ENCODE measurements around the gene HIF1AN. TPM values are rescaled to one million over a fixed set of nuclear protein-coding genes. Genes with fewer than 3 reads are reported as not detected.

The HIF1AN gene
- total and polyA plus RNA-seq, 2 of the 8 experiments (the other 6 are each of a cell fraction or from before 2014, with no cell fraction given): 10.9 to 62.8 TPM

GRCh38 chr10:100522945-100523344, 12.8 kb upstream of the HIF1AN start (continued):
- TF ChIP-seq CHD2 (IDR thresholded peaks at IDR 0.05; ENCODE audit: low read length) (no peak), EP300 (IDR thresholded peaks at IDR 0.05; ENCODE audit: borderline replicate concordance in 1 of 2, low read depth in 2 of 2, low read length in 2 of 2) (no peak), EGR1 (IDR thresholded peaks at IDR 0.05; ENCODE audit: borderline replicate concordance, low read depth, low read length) (no peak), CREB1 (IDR thresholded peaks at IDR 0.05) (no peak), ASH2L (IDR thresholded peaks at IDR 0.05; ENCODE audit: low read length) (no peak), GABPA (IDR thresholded peaks at IDR 0.05; ENCODE audit: borderline replicate concordance, insufficient read depth, low read length) (no peak)
- TF ChIP-seq, protein P1, sequence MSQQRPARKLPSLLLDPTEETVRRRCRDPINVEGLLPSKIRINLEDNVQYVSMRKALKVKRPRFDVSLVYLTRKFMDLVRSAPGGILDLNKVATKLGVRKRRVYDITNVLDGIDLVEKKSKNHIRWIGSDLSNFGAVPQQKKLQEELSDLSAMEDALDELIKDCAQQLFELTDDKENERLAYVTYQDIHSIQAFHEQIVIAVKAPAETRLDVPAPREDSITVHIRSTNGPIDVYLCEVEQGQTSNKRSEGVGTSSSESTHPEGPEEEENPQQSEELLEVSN (IDR thresholded peaks at IDR 0.05): no peak

All from H1 (cell line).